Fibroblast of villous mesenchyme (primary cell): ENCODE data around the gene LAD1. TPM values are rescaled to one million over a fixed set of nuclear protein-coding genes. Genes with fewer than 3 reads are reported as not detected.

ENCODE experiments used
- DNase-seq: peaks from one replicate; pipeline ENCODE4 v3.0.0-alpha.2; 2010; ENCODE audit warnings: low read depth
- H3K4me3 ChIP-seq: 2 replicates; pipeline ENCODE4 v1.5.1; 2011; ENCODE audit warnings: low read depth, mild to moderate bottlenecking, low read length
- total RNA-seq: library from RNA; depleted of rRNA; stranded (reverse); fragments of >200 nt; gene quantifications from 2 replicates; pipeline ENCODE4 v1.2.3, GENCODE V29; 2012
- TF ChIP-seq, protein P1 (sequence below): IDR thresholded peaks from 2 replicates; pipeline ENCODE4 v1.5.1; 2012; ENCODE audit warnings: low read depth, mild to moderate bottlenecking, low read length; ENCODE audit not compliant: insufficient read depth

The LAD1 gene
- total RNA-seq, 1 donor: not detected

DNA sequence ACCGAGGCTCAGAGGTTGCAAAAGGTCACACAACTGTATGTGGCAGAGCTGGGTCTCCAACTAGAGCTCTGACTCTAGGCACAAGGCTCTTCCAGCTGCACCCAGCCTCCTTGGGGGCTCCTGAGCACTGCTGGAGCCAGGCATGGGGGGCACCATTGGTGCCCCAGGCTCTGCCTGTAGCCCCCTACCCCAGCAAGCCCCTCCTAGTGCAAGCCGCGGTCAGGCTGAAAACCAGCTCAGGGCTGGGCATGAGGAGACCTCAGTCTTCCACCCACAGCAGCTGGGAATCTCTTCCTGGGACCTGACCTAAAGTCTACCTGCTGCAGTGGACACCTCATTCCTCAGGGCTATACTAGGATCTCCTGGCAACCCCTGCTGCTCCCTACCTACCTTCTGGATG, 36.2 kb downstream of the LAD1 start:
- no peak for DNase-seq
- TF ChIP-seq, protein P1, sequence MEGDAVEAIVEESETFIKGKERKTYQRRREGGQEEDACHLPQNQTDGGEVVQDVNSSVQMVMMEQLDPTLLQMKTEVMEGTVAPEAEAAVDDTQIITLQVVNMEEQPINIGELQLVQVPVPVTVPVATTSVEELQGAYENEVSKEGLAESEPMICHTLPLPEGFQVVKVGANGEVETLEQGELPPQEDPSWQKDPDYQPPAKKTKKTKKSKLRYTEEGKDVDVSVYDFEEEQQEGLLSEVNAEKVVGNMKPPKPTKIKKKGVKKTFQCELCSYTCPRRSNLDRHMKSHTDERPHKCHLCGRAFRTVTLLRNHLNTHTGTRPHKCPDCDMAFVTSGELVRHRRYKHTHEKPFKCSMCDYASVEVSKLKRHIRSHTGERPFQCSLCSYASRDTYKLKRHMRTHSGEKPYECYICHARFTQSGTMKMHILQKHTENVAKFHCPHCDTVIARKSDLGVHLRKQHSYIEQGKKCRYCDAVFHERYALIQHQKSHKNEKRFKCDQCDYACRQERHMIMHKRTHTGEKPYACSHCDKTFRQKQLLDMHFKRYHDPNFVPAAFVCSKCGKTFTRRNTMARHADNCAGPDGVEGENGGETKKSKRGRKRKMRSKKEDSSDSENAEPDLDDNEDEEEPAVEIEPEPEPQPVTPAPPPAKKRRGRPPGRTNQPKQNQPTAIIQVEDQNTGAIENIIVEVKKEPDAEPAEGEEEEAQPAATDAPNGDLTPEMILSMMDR: no peak
- H3K4me3 ChIP-seq: no peak overlapping the region

DNA sequence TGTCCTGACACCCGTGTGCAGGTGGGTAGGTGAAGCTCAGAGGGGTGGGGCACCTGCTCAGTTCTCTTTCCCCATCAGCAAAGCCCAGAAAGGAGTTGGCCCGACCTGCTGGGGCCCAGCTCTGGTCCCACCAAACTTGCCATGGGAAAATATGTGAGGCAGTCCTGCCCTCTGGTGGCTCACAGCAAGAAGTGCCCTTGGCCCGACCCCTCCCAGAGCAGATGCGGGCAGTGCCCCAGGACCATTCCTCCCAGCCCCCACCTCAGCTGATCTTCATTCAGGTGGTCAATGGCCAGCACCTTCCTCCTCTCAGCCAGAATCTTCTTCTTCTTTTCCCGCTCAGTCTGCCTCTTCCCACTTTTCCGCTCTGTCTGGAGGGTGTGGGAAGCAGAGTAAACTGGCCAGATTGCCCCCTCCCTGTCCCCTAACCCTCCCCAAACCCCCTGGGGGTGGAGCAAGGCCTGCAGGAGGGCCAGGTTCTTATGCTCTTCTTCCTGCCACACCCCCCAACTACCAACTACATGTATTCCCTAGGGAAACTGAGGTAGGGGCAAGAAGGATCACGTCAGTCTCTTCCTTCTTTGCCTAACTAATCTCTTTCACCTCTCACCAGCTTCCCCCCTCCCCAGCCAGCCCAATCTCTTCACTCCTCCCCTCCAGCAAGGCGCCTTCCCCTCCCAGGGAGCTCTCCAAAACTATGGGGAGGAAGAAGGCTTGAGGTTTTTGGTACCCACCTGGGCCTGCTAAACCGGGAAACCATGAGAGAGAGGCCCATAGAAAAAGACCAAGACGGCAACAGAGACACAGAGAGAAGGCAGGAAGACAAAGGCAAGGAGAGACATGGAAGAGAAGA, 37.2 kb downstream of the LAD1 start:
- TF ChIP-seq, protein P1: peak; percentile 75
- H3K4me3 ChIP-seq: no peak overlapping the region
- DNase-seq: peak; percentile 28

DNA sequence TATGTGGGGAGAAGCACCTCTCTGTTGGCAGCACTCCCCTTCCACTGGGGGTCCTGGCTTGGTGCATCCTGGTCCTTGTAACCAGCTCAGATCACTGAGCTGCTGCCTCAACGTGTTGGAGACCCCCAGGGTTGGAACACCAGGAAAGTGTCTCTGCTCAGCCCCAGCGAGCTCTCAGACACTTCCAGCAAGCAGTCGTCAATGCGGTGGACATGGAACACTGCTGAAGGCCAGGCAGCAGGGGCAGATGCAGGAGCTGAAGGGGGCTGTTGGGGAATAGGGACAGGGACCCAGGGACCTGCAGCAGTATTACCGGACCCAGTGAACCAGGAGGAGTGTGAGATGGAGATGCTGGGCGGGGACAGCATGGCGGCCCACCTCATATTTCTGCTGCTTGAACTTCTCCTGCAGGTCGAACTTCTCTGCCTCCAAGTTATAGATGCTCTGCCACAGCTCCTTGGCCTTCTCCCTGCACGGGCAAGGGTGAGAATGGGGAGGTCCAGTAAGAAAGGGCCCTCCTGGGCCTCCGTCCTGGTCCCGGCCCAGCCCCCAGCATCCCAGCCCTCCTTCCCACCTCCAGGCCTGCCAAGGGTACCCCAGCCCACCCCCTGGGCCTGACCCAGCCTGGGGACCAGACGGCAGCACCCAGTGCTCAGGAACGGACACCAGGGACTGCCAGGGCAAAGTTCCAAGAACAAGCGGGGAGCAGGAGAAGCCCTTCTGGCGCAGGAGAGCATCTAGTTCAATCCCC, 38.0 kb downstream of the LAD1 start:
- H3K4me3 ChIP-seq: no peak overlapping the region
- no peak for DNase-seq
- TF ChIP-seq, protein P1: no peak

DNA sequence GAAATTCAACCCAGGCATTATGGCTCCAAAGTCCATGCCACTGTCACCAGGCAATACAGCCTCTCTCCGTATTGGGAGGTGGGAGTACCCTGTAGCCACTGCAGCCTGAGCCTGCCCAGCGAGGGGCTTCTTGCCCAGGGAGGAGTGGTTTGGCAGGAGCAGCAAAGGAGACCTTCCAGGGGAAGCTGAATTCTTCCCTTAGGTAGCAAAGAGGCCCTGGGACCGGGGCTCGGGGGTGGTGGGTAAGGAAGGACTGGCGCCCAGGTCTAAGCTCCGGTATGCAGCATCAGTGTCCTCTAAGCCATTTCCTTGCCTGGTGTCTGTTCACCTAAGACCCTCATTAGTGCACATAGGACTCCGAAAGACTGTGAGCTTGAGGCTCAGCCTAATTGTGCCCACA, 38.6 kb downstream of the LAD1 start:
- TF ChIP-seq, protein P1: no peak
- no peak overlapping the region for H3K4me3 ChIP-seq
- DNase-seq: no peak

DNA sequence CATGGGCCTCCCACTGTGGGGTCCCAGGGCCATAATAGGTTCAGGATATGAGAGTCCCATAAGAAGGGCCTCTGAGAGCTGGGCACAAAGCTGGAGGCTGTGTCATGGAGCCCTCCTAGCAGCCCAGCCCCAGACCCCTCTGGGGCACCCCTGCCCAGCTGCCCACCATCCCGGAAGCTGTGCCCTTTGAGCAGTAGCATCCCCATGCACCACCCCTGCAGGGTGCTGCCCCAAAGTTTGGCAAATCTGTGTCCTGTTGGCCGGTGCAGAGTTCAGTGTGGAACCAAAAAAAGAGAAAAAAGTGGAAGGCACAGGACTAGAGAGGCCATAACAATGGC, 39.3 kb downstream of the LAD1 start:
- H3K4me3 ChIP-seq: no peak overlapping the region
- TF ChIP-seq, protein P1: no peak
- no peak for DNase-seq

DNA sequence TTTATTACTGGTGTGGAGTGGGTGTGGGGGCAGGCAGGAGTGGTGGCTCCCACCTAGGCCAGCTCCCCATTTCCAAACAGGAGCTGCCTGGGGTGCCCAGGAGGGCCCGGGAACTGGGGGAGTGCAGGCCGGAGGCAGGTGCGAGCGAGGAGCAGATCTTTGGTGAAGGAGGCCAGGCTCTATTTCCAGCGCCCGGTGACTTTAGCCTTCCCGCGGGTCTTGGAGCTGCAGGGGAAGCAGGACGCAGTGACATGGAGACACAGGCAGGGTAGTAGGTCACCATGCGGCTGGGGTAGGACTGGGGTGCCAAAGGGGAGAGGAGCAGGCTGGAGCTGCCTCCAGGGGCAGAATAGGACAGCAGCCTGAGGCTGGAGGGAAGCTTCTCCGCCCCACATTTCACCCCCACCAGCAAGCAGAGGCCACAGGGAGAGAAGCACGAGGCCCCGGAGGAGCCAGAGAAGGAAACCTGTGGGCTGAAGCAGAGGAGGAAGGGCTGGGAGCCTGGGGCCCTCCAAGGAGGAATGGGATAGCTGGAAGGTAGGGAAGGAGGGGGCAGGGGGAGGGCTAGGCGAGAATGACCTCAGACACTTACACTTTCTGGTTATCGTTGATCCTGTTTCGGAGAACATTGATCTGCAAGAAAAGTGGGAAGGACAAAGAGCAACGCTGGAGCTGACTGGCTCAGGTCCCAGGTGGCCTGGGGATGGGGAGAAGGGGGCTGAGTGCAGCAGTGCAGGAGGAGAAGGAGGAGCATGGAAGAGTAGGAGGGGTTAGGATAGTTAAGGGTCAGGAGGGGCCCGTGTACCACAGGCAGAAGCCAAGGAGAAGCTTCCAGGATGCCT, 39.9 kb downstream of the LAD1 start:
- no peak overlapping the region for H3K4me3 ChIP-seq
- TF ChIP-seq, protein P1: no peak
- DNase-seq: no peak
